Measurements from ENCODE around the gene DENND1A.
"Not testable (repeated sequence)": the region's sequence is repeated elsewhere in the genome, so short reads cannot be mapped to it uniquely, and the experiment has no call there.

Gene DENND1A

DNA sequence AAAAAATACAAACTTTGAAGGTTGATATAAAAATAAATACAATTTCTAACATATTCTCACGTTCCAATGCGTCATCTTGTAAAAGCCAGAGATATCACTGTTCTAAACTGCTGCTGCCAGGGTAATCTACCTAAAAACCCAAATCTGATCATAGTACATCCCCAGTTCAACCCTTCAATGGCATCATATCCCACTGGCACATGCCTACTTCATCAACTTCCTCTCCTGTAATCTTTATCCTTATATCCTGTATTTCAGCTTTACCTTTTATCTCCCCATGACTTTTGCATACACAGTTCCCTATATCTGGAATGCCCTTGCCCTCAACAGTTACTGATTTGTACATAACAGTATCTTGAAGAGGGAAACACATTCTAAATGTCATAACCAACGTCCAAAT is 7.5 kb downstream of the DENND1A start:
- no peak for DNase-seq

GRCh38 chr9:123914517-123915196 is 15.3 kb downstream of the DENND1A start:
- no peak for DNase-seq

GRCh38 chr9:123912167-123912897 is 17.6 kb downstream of the DENND1A start:
- DNase-seq: no peak

GRCh38 chr9:123911024-123911423 is 18.9 kb downstream of the DENND1A start:
- DNase-seq: no peak

DNA sequence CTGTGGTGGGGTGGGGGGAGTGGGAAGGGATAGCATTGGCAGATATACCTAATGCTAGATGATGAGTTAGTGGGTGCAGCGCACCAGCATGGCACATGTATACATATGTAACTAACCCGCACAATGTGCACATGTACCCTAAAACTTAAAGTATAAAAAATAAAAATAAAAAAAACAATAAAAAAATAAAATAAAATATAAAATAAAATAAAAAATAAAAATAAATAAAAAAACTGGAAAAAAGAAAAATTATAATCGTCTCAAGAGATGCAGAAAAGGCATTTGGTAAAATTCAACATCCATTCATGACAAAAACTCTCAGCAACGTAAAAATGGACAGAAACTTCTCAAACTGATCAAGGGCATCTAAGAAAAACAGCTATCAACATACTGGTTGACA is 20.7 kb downstream of the DENND1A start:
- not testable (repeated sequence) for DNase-seq

- not testable (repeated sequence) for DNase-seq
These were observed 26.4 kb downstream of the DENND1A start for GRCh38 chr9:123903550-123903949.

DNA sequence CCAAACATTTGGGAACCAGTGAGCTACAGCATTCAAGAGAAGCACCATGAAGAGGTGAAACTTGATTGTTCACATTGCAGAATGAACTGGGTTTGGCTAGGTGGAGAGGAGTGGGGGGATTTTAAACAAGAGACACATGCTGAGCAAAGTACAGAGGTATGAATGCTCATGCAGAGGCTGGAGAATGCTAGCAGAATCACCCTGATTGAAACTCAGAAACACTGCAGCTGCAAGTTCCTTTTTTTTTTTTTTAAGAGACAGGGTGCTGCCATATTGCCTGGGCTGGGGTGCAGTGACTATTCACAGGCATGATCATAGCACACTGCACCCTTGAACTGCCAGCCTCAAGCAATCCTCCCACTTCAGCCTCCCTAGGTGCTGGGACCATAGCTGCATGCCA is 35.1 kb downstream of the DENND1A start:
- no peak for DNase-seq

DNA sequence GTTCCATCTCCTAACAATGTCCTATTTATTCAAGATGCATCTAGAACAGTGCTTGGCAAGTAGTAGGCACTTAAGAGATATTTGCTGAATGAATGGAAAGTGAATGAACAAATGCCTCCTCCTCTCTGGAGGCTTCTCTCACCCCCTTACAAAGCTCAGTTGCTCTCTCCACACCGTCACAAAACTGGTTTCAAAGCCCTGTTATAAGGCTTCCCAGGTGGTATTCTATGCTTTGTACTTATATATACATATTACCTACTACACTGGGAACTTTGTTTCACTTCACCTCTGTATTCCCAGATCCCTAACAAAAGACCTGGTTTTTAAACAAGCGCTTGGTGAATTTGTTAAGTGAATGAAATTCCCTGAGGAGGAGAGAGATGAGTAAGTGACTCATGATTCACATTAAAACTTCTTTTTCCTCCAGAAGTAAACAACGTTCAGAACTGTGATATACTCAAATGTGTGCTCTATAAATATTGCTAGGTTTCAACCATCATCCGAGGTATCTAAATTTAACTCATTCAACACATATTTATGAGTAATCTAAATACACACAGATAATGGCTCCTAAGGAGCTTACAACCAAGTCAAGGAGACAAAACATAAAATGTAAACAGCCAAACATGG is 36.0 kb downstream of the DENND1A start:
- DNase-seq: no peak

GRCh38 chr9:123893115-123893514 is 36.8 kb downstream of the DENND1A start:
- no peak for DNase-seq

GRCh38 chr9:123887837-123888236 is 42.1 kb downstream of the DENND1A start:
- no peak for DNase-seq

DNA sequence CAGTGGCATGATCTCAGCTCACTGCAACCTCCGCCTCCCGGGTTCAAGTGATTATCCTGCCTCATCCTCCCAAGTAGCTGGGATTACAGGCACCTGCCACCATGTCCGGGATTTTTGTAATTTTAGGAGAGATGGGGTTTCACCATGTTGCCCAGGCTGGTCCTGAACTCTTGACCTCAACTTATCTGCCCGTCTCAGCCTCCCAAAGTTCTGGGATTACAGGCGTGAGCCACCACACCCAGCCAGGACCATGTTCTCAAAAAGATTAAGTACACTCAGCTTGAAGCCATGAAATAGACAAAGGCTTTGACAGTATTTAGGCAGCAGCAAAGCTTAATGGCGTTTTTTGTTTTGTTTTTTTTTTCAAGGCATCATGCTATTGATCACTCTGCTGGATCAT is 44.1 kb downstream of the DENND1A start:
- DNase-seq: not testable (repeated sequence)

DNA sequence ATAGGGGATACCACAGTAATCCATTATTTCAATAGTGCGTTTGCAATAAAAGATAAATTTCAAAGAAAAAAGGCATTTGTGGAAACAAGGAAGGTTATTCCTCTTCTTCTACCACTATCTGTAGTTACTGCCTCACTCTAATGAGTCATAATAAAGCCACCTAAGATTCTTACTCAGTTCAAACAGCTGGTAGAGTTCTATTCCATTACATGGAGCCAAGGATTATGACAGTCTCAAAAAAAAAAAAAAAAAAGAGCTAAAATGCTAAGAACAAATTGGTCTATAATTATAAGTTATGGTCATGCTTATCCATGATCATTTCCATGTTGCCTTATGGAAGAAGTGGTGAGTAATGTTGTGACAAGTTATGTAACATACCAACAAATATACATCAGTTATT is 46.3 kb downstream of the DENND1A start:
- DNase-seq: no peak

- no peak for DNase-seq
These were observed 48.3 kb downstream of the DENND1A start for GRCh38 chr9:123881604-123882003.

- no peak for DNase-seq
These were observed 49.5 kb downstream of the DENND1A start for GRCh38 chr9:123880420-123880819.

- DNase-seq: no peak
These were observed 53.2 kb downstream of the DENND1A start for GRCh38 chr9:123876750-123877149.

DNA sequence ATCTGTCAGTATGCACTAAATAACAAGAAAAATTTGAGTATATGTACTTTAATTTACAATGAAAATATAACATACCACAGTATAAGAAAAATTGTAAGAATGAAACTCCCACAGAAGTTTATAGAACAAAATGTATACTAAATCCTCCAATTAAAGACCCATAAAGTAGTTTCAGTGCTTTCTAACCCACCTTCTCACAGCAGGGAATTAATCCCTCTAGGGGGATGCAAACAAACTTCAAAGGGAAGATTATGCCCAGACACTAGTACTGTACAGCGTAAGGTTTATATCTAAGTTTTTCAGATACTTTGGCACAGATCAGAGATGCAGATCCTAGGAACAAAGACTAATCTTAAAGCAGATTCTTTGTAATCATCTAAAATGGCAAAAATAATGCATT is 57.2 kb downstream of the DENND1A start:
- DNase-seq: no peak

DNA sequence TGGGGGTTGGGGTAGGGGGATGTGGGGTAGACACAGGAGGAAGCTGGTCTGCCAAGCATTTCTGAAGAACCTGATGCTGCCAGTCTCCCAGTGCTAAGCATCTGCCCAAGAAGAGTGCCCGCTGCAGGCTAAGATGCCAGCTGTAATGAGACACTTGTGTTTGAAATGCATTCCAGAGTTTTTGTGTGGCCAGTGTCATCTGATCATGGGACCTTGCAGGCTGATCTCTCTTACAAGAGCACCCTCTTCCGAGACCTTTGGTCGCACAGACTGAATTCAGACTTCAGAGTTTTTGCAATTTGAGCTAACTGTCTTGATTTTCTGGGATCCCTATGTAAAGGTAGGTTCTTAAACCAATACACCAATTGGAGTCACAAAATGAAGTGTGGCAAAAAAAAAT is 58.1 kb downstream of the DENND1A start:
- DNase-seq: no peak

- DNase-seq: no peak
These were observed 61.9 kb downstream of the DENND1A start for GRCh38 chr9:123868002-123868401.

DNA sequence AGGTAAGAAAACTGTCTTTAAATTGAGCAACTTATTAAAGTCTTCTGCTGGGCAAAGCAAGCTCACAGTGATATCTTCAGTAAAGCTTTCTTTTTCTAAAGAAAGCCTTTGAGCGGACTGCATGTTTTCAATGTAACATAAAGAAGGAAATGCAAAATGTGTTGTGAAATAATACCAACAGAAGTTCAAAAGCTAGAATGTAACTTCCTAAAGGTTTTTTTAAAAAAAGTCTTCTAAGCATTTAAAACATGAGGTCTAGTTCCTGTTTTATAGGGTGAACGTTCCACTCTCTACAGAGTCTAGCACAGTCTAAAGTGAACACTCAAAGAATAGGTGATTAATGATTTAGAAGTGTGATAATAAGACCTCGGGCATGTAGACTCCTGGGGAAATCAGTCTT is 62.9 kb downstream of the DENND1A start:
- DNase-seq: no peak

- DNase-seq: no peak
These were observed 63.4 kb downstream of the DENND1A start for GRCh38 chr9:123866497-123866896.

GRCh38 chr9:123865226-123866000 is 64.5 kb downstream of the DENND1A start:
- DNase-seq: no peak

DNA sequence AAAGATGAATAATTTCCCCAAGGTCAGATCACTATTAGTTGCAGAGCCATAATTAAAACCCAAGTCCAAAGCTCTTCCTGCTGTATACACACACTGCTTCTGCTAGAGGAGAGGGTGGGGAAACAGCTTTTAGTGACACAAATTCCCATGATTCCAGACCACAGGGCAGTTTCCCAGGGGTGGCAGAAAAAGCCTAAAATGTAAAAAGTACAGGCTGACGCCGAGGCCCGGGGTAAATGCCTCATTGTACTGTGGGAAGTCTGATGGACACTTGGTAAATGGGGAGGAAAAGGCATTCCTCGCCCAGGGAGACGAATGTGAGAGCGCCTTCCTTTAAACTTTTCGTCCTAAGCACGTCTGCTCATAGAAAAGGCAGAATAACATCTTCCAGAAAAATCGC is 65.7 kb downstream of the DENND1A start:
- no peak for DNase-seq

GRCh38 chr9:123863164-123863855 is 66.6 kb downstream of the DENND1A start:
- no peak for DNase-seq
